ENCODE data around the gene FASTK.

FASTK gene

DNA sequence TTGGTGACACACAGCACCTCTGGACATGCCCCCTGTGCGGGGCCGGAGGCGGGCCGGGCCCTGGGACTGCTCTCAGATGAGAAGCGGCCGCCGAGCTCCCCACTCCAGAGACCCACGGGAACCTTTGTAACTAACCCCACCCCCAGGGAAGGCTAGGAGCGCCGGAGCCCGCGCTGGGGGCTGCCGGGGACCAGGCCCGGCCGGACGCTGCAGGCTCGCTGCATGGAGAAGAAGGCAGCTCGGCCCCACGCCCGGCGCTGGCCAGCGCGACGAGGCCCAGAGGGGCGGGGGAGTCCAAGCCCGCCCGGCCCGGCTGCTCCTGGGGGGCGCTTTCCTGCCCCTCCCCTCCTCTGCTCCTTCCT, 42.2 kb upstream of the FASTK start:
- TF ChIP-seq NFRKB (IDR thresholded peaks at IDR 0.05) (no peak), FOXA1 (IDR thresholded peaks at IDR 0.05) (no peak)
- ChIA-PET CTCF (interaction anchor here (1.9 kb wide), 1 partner anchor 11 kb away, joined by 4 read pairs; no protein-coding TSS in a partner anchor), POLR2A (interaction anchor here (0.7 kb wide), 1 partner anchor 95 kb away, joined by 5 read pairs; the partner anchor contains the start of gene ABCB8)
- no peak for DNase-seq (ENCODE audit: extremely low spot score)

DNA sequence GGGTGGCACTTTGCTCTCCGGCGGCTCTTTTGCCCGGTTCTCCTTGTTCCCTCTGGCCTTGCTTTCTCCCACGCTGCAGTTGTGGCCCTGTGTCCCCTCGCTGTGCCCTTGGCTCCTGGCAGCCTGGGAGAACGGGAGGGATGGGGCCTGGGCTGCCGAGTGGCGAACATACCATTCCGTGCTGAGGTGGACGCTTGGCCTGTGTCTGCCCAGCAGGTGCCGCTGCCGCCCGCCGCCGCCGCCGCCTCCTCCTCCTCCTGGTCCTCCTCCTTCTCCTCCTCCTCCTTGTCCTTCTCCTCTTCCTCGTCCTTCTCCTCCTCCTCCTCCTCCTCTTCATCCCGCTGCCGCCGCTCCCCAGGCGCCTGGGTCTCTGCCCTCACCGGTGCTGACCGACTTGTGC, 41.7 kb upstream of the FASTK start:
- DNase-seq (ENCODE audit: extremely low spot score), result no peak
- POLR2A ChIA-PET, result interaction anchor here (0.7 kb wide), 1 partner anchor 94 kb away, joined by 5 read pairs; the partner anchor contains the start of gene ABCB8
- TF ChIP-seq, protein P1, sequence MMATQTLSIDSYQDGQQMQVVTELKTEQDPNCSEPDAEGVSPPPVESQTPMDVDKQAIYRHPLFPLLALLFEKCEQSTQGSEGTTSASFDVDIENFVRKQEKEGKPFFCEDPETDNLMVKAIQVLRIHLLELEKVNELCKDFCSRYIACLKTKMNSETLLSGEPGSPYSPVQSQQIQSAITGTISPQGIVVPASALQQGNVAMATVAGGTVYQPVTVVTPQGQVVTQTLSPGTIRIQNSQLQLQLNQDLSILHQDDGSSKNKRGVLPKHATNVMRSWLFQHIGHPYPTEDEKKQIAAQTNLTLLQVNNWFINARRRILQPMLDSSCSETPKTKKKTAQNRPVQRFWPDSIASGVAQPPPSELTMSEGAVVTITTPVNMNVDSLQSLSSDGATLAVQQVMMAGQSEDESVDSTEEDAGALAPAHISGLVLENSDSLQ (IDR thresholded peaks at IDR 0.05), result no peak
- TF ChIP-seq LEF1 (IDR thresholded peaks at IDR 0.05; ENCODE audit: borderline replicate concordance) (no peak), ZNF384 (IDR thresholded peaks at IDR 0.05) (no peak), ELF4 (IDR thresholded peaks at IDR 0.05) (no peak)
- CTCF ChIA-PET, result no interaction called here

DNA sequence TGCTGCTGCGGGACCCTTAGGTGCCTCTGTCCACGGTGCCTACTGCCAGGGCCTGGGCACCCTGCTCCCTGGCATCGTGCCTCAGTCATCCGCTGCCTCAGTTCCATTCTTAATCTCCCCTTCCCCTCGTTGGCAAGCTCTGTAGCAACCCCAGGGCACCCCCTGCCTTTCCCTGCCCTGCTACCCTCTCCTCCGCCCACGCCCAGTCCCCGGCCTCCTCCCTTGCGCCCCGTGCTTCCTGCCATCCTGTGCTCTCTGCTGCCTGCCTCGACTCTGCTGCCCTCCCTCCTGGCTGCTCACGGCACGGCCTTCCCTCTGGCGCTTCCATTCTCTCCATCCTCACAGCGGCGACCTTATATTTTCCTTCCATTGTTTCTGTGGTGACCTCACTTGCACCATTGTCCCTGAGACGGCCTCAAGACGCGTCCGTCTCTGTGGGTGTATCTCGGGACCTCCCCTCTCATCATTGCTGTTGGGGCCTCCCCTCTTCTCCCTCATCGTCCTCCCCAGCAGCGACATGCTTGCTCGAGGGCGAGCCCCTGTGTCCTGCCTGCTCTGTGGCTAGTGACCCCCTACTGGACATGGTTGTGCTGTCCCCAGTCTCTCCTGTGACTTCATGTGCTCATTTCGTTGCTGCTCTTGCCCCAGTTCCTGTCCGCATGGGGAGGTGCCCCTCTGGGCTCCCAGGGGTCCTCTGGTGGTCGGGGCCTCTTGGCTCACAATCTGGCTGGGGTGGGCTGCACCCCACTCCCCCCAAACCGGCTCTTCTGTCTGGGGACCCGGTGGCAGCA, 41.0 kb upstream of the FASTK start:
- no peak for DNase-seq (ENCODE audit: extremely low spot score)
- TF ChIP-seq FOXA1 (IDR thresholded peaks at IDR 0.05) (no peak), ARNT (IDR thresholded peaks at IDR 0.05) (no peak), SUZ12 (IDR thresholded peaks at IDR 0.05) (no peak), LEF1 (IDR thresholded peaks at IDR 0.05; ENCODE audit: borderline replicate concordance) (no peak), SP1 (IDR thresholded peaks at IDR 0.05) (no peak), HDGF (IDR thresholded peaks at IDR 0.05; ENCODE audit: borderline replicate concordance) (no peak), L3MBTL2 (conservative IDR thresholded peaks at IDR 0.05) (no peak), FOXK2 (IDR thresholded peaks at IDR 0.05) (no peak)
- TF ChIP-seq, protein P1 (IDR thresholded peaks at IDR 0.05), result no peak
- ChIA-PET POLR2A (no interaction called here), CTCF (interaction anchor here (0.9 to 1.3 kb wide), 2 partner anchors 9 to 11 kb away, joined by 3 to 5 read pairs; no protein-coding TSS in a partner anchor)

DNA sequence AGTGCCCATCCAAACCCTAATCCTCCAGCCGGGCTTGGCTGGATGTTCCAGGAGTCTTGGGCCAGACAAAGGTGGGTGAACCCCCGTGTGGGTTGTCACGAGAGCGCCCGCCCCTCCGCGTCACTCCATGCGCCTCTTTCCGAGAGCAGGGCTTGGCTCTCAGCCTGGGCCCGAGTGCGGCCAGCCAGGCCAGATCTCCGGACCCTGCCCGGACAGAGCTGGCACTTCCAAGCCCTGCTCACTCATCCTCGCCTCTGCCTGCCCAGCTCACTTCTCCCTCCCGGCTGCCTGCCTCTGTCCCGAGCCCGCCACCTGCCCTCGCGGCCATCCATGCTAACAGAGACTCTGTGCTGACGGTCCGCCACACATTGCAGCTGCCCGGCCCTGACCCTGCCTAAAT, 40.3 kb upstream of the FASTK start:
- CTCF ChIA-PET, result interaction anchor here (0.9 to 1.3 kb wide), 2 partner anchors 10 kb away, joined by 3 to 5 read pairs; no protein-coding TSS in a partner anchor

DNA sequence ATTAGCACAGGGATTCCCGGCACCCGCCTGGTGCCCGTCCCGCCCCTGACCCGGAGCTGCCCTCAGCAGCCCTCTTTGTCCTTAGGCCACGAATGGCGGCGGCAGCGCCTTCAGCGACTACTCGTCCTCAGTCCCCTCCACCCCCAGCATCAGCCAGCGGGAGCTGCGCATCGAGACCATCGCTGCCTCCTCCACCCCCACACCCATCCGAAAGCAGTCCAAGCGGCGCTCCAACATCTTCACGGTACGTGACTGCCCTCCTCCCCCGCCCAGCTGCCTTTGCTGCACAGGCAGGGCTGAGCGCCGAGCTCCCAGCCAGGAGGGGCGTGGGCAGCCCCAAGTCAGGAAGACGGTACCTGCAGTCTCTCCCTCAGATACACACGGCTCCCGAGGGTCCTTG, 39.3 kb upstream of the FASTK start:
- TF ChIP-seq CTBP1 (IDR thresholded peaks at IDR 0.05; ENCODE audit: borderline replicate concordance) (no peak), TARDBP (IDR thresholded peaks at IDR 0.05) (no peak)
- TF ChIP-seq, protein P1 (IDR thresholded peaks at IDR 0.05), result no peak
- ChIA-PET POLR2A (interaction anchor here (1.1 kb wide), 1 partner anchor 48 kb away, joined by 3 read pairs; no protein-coding TSS in a partner anchor), CTCF (interaction anchor here (1.0 to 1.3 kb wide), 2 partner anchors 9 to 10 kb away, joined by 5 read pairs; no protein-coding TSS in a partner anchor)
- no peak for DNase-seq (ENCODE audit: extremely low spot score)

More for the DNA sequence above, 40.3 kb upstream of the FASTK start:
- POLR2A ChIA-PET, result interaction anchor here (1.1 kb wide), 1 partner anchor 47 kb away, joined by 3 read pairs; no protein-coding TSS in a partner anchor
- DNase-seq (ENCODE audit: extremely low spot score), result no peak
- TF ChIP-seq FOXM1 (IDR thresholded peaks at IDR 0.05; ENCODE audit: borderline replicate concordance), result no peak
- TF ChIP-seq TARDBP (IDR thresholded peaks at IDR 0.05), result no peak
- TF ChIP-seq FOXA1 (IDR thresholded peaks at IDR 0.05), result no peak
- TF ChIP-seq BHLHE40 (IDR thresholded peaks at IDR 0.05; ENCODE audit: borderline replicate concordance), result no peak
- no peak for TF ChIP-seq LEF1 (IDR thresholded peaks at IDR 0.05; ENCODE audit: borderline replicate concordance)
- no peak for TF ChIP-seq L3MBTL2 (conservative IDR thresholded peaks at IDR 0.05)
- no peak for TF ChIP-seq NFRKB (IDR thresholded peaks at IDR 0.05)

DNA sequence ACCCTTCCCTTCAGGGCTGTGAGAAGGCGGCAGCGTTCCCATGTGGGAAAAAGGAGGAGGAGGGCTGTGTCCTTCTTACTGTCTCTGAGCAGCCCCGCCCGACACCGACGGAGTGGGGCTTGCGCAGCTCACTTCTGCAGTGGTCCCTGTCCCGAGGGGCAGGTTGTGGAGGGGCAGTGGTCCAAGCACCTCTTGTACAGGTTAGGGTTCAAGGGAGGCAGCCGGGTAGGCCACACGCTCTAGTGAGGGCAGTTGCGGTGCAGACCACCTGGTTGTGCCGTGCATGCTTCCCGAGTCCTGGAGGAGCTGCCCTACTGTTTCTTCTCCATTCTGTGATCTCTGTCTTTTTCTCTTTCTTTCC, 38.4 kb upstream of the FASTK start:
- DNase-seq (ENCODE audit: extremely low spot score), result no peak
- TF ChIP-seq ELF4 (IDR thresholded peaks at IDR 0.05), result no peak
- no peak for TF ChIP-seq ZNF384 (IDR thresholded peaks at IDR 0.05)
- TF ChIP-seq HDGF (IDR thresholded peaks at IDR 0.05; ENCODE audit: borderline replicate concordance), result no peak
- TF ChIP-seq FOXA1 (IDR thresholded peaks at IDR 0.05), result no peak
- no peak for TF ChIP-seq SUZ12 (IDR thresholded peaks at IDR 0.05)
- TF ChIP-seq BHLHE40 (IDR thresholded peaks at IDR 0.05; ENCODE audit: borderline replicate concordance), result no peak
- no peak for TF ChIP-seq LEF1 (IDR thresholded peaks at IDR 0.05; ENCODE audit: borderline replicate concordance)
- TF ChIP-seq NFRKB (IDR thresholded peaks at IDR 0.05), result no peak
- no peak for TF ChIP-seq ARNT (IDR thresholded peaks at IDR 0.05)
- no peak for TF ChIP-seq SP1 (IDR thresholded peaks at IDR 0.05)
- ChIA-PET POLR2A (no interaction called here), CTCF (interaction anchor here (1.0 kb wide), 1 partner anchor 9 kb away, joined by 5 read pairs; no protein-coding TSS in a partner anchor)

All from HEK293T (cell line).